GM23248 (cell line): ENCODE measurements around the gene PLA2G2A. TPM values are rescaled to one million over a fixed set of nuclear protein-coding genes. Genes with fewer than 3 reads are reported as not detected.

ENCODE experiments used
- DNase-seq: peaks from one replicate; pipeline ENCODE4 v3.0.0-alpha.2; 2015
- H2AFZ ChIP-seq: fragments of 200-600 bp; sonication (generic); 2 replicates; pipeline ENCODE4 v1.6.1; 2016; ENCODE audit warnings: antibody characterized with exemption
- H3F3A ChIP-seq: fragments of 200-600 bp; sonication (generic); 2 replicates; pipeline ENCODE4 v1.6.1; 2016; ENCODE audit warnings: mild to moderate bottlenecking, antibody characterized with exemption, mixed run types; ENCODE audit not compliant: insufficient read depth
- H3K27ac ChIP-seq: fragments of 200-600 bp; sonication (generic); 2 replicates; pipeline ENCODE4 v1.5.1; 2016; ENCODE audit warnings: mild to moderate bottlenecking
- H3K27me3 ChIP-seq: fragments of 200-600 bp; sonication (generic); replicated peaks from 2 replicates; pipeline ENCODE4 v1.6.1; 2016; ENCODE audit warnings: mild to moderate bottlenecking; ENCODE audit not compliant: insufficient read depth
- H3K36me3 ChIP-seq: fragments of 200-600 bp; sonication (generic); 2 replicates; pipeline ENCODE4 v1.6.1; 2016; ENCODE audit warnings: low read depth, mild to moderate bottlenecking
- H3K4me1 ChIP-seq: fragments of 200-600 bp; sonication (generic); 2 replicates; pipeline ENCODE4 v1.6.1; 2016; ENCODE audit warnings: mild to moderate bottlenecking; ENCODE audit not compliant: insufficient read depth
- H3K4me2 ChIP-seq: fragments of 200-600 bp; sonication (generic); one replicate; pipeline ENCODE4 v1.6.1; 2016; ENCODE audit warnings: mild to moderate bottlenecking; ENCODE audit not compliant: unreplicated experiment
- H3K4me3 ChIP-seq: fragments of 200-600 bp; sonication (generic); 2 replicates; pipeline ENCODE4 v1.5.1; 2016; ENCODE audit warnings: mild to moderate bottlenecking
- H3K79me2 ChIP-seq: fragments of 200-600 bp; sonication (generic); 2 replicates; pipeline ENCODE4 v1.6.1; 2016; ENCODE audit warnings: mild to moderate bottlenecking; ENCODE audit not compliant: insufficient read depth
- H3K9ac ChIP-seq: fragments of 200-600 bp; sonication (generic); 2 replicates; pipeline ENCODE4 v1.6.1; 2016; ENCODE audit warnings: mild to moderate bottlenecking
- H3K9me2 ChIP-seq: fragments of 200-600 bp; sonication (generic); 2 replicates; pipeline ENCODE4 v1.6.1; 2016; ENCODE audit warnings: mixed run types, mild to moderate bottlenecking, moderate library complexity; ENCODE audit not compliant: insufficient read depth
- H3K9me3 ChIP-seq: fragments of 200-600 bp; sonication (generic); one replicate; pipeline ENCODE4 v1.6.1; 2017; ENCODE audit warnings: low read depth
- H4K20me1 ChIP-seq: fragments of 200-600 bp; sonication (generic); 2 replicates; pipeline ENCODE4 v1.6.0; 2016; ENCODE audit not compliant: insufficient read depth
- EZH2 ChIP-seq: fragments of 200-600 bp; sonication (generic); IDR thresholded peaks from 2 replicates; pipeline ENCODE4 v1.6.1; 2018; ENCODE audit warnings: antibody characterized with exemption, mild to moderate bottlenecking; ENCODE audit not compliant: insufficient read depth, poor library complexity, severe bottlenecking
- EZH2phosphoT487 ChIP-seq: fragments of 200-600 bp; sonication (generic); IDR thresholded peaks from 2 replicates; pipeline ENCODE4 v1.6.1; 2018; ENCODE audit warnings: antibody characterized with exemption, moderate library complexity, mild to moderate bottlenecking, low read depth; ENCODE audit not compliant: insufficient read depth
- WGBS, 2 experiments: methylation state at CpG; one replicate each; pipeline ENCODE4 v1.1.6; 2015 to 2017; ENCODE audit warnings: low lambda C conversion rate in 2 of 2, low coverage in 1 of 2; ENCODE audit errors: missing lambda C conversion rate in 2 of 2; 5-methylcytosine and 5-hydroxymethylcytosine counted together
- in situ Hi-C: fragments of 300-500 bp; cut with MboI; formaldehyde crosslinking; loops from 2 replicates; pipeline ENCODE4 v1.15.0; 2020
- polyA plus RNA-seq: library from polyadenylated mRNA; unstranded; fragments of >200 nt; fragmentation: Nextera tagmentation; extraction: Ambion mirVana; gene quantifications from 2 replicates; pipeline ENCODE4 v1.2.1, GENCODE V29; 2016
- total RNA-seq: library from RNA; depleted of rRNA; stranded (reverse); fragments of >200 nt; shearing (Covaris generic); gene quantifications from 2 replicates; pipeline ENCODE4 v1.2.3, GENCODE V29; 2014

The PLA2G2A gene
- total and polyA plus RNA-seq, 2 experiments from 2014 or later = 0.35 TPM; not detected in 1

GRCh38 chr1:19976317-19977003 lies 3.0 kb downstream of the PLA2G2A start:
- H3K9me2 ChIP-seq = no peaks in the 10 kb centered on the region
- H3K4me2 ChIP-seq = no peak overlapping the region
- no peaks in the 10 kb centered on the region for H4K20me1 ChIP-seq
- H3K79me2 ChIP-seq = no peaks in the 10 kb centered on the region
- TF ChIP-seq EZH2 (no peak), EZH2phosphoT487 (no peak)
- H3F3A ChIP-seq = no peaks in the 10 kb centered on the region
- no peak overlapping the region for H2AFZ ChIP-seq
- H3K27me3 ChIP-seq = peaks cover 12% of the 10 kb centered on the region
- no peak for DNase-seq
- 58 to 71% methylated on average over 7 of the region's 7 CpGs for whole genome bisulfite sequencing, 2 experiments
- H3K9me3 ChIP-seq = no peaks in the 10 kb centered on the region
- no peaks in the 10 kb centered on the region for H3K4me1 ChIP-seq
- in situ Hi-C loops = no loop called here
- H3K4me3 ChIP-seq = no peak overlapping the region
- H3K27ac ChIP-seq = no peak overlapping the region
- no peaks in the 10 kb centered on the region for H3K36me3 ChIP-seq
- no peak overlapping the region for H3K9ac ChIP-seq

- WGBS, 2 experiments = 57 to 58% methylated on average over 5 to 6 of the region's 6 CpGs
- Histone ChIP-seq H3K9me2 (no peaks in the 10 kb centered on the region), H2AFZ (no peak overlapping the region), H3K4me1 (peaks cover 6% of the 10 kb centered on the region), H3K9me3 (no peaks in the 10 kb centered on the region), H3K4me2 (no peak overlapping the region), H3K27me3 (peaks cover 7% of the 10 kb centered on the region; the same call in 1 of the 2 replicates), H3K79me2 (no peaks in the 10 kb centered on the region), H3K27ac (no peak overlapping the region), H3K9ac (no peak overlapping the region), H3K36me3 (no peaks in the 10 kb centered on the region), H4K20me1 (no peaks in the 10 kb centered on the region), H3F3A (0 out of 2 replicates have a peak, but pooled peaks cover 2% of the 10 kb centered on the region), H3K4me3 (no peak overlapping the region)
- in situ Hi-C loops = no loop called here
- DNase-seq = no peak
- TF ChIP-seq EZH2 = no peak
- TF ChIP-seq EZH2phosphoT487 = no peak
These were observed 3.8 kb downstream of the PLA2G2A start for GRCh38 chr1:19975423-19976193.

GRCh38 chr1:19974822-19975416 lies 4.5 kb downstream of the PLA2G2A start:
- Histone ChIP-seq H3K4me1 (peaks cover 12% of the 10 kb centered on the region), H4K20me1 (no peaks in the 10 kb centered on the region), H2AFZ (0 out of 2 replicates have a peak overlapping the region, but pooled peaks have one; percentile 28), H3K9ac (no peak overlapping the region), H3K9me2 (no peaks in the 10 kb centered on the region), H3K4me2 (peak overlapping the region; percentile 14), H3K79me2 (no peaks in the 10 kb centered on the region), H3K27me3 (peaks cover 4% of the 10 kb centered on the region; the same call in 1 of the 2 replicates), H3F3A (0 out of 2 replicates have a peak, but pooled peaks cover 9% of the 10 kb centered on the region), H3K27ac (no peak overlapping the region), H3K36me3 (no peaks in the 10 kb centered on the region), H3K4me3 (no peak overlapping the region), H3K9me3 (no peaks in the 10 kb centered on the region)
- no peak for TF ChIP-seq EZH2phosphoT487
- no peak for TF ChIP-seq EZH2
- DNase-seq = peak; percentile 88
- 20 to 23% methylated on average over 5 of the region's 5 CpGs for WGBS, 2 experiments
- in situ Hi-C loops = no loop called here

GRCh38 chr1:19973616-19974015 lies 5.8 kb downstream of the PLA2G2A start:
- no peaks in the 10 kb centered on the region for H3K9me3 ChIP-seq
- 57 to 61% methylated on average over 3 of the region's 3 CpGs for WGBS, 2 experiments
- TF ChIP-seq EZH2phosphoT487 (no peak), EZH2 (no peak)
- H3K27me3 ChIP-seq = 0 out of 2 replicates have a peak, but pooled peaks cover 4% of the 10 kb centered on the region
- 0 out of 2 replicates have a peak, but pooled peaks cover 13% of the 10 kb centered on the region for H3F3A ChIP-seq
- no peaks in the 10 kb centered on the region for H4K20me1 ChIP-seq
- H3K36me3 ChIP-seq = no peaks in the 10 kb centered on the region
- in situ Hi-C loops = no loop called here
- no peak overlapping the region for H3K27ac ChIP-seq
- no peaks in the 10 kb centered on the region for H3K9me2 ChIP-seq
- H3K9ac ChIP-seq = no peak overlapping the region
- no peak overlapping the region for H3K4me2 ChIP-seq
- H2AFZ ChIP-seq = no peak overlapping the region
- no peak overlapping the region for H3K4me3 ChIP-seq
- H3K79me2 ChIP-seq = no peaks in the 10 kb centered on the region
- peak; percentile 15 for DNase-seq
- peaks cover 14% of the 10 kb centered on the region for H3K4me1 ChIP-seq
